Measurements from ENCODE around the gene CDCA3.
A peak's percentile ranks its signal among the peaks of the same experiment; 100 is the strongest.

The CDCA3 gene

DNA sequence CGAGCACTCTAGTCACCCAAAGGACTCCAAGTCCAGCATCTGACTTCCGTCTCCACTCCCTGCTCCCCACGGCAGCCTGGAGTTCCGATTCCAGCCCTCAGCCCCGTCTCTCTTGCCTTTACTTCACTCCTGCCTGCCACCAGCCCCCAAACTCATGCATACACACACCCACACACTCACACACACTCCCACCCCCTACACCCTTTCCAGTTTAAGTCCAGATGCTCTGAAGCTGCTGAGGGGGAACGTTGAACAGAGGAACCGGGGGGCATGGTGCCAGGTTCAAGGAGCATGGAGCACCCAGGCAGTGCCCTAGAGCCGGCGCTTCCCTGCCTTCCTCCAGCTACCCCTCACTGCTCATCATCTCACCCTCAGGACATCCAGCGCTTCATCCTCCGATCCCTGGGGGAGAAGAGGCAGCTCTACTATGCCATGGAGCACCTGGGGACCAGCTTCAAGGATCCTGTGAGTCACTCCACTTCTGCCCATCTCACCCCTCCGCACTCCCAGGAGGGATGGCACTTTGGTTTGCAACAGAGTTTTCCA, 19.6 kb downstream of the CDCA3 start:
- no peak for DNase-seq

DNA sequence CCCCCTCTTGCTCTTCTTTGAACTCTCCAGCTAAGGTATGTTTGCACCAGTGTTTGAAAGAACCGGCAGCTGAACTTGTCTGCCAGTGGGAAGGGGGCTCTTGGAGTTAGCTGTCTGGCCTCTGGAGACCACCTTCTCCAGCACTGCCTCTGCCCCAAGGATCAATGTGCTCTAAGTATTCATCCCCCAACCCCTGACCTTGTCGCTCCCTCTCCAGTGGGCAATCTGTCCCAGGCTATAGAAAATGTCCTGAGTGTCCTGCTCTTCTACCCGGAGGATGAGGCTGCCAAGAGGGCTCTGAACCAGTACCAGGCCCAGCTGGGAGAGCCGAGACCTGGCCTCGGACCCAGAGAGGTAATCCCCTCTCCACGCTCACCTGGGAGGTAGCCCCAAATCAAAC, 20.1 kb downstream of the CDCA3 start:
- no peak for DNase-seq

- DNase-seq, result no peak
Observed at GRCh38 chr12:6830286-6830890, 20.7 kb downstream of the CDCA3 start.

- peak in 1 of 2 experiments; percentile 13 for DNase-seq
Observed at GRCh38 chr12:6829536-6830220, 21.4 kb downstream of the CDCA3 start.

GRCh38 chr12:6828781-6829535, 22.1 kb downstream of the CDCA3 start:
- DNase-seq, result peak in 1 of 2 experiments; percentile 10

- no peak for DNase-seq
Observed at GRCh38 chr12:6827982-6828780, 22.9 kb downstream of the CDCA3 start, which contains the start of gene P3H3. Gene P3H3 (plus strand): TSS chr12:6828407. CDS start chr12:6828441, 34 bp downstream.

- DNase-seq, result peak; percentile 22 to 29
Observed at GRCh38 chr12:6827437-6827911, 23.6 kb downstream of the CDCA3 start.

GRCh38 chr12:6826734-6827436, 24.2 kb downstream of the CDCA3 start:
- no peak for DNase-seq

GRCh38 chr12:6826125-6826733, 24.9 kb downstream of the CDCA3 start:
- DNase-seq, result no peak

- DNase-seq, result peak; percentile 46 to 50
Observed at GRCh38 chr12:6825398-6826124, 25.5 kb downstream of the CDCA3 start.

GRCh38 chr12:6824901-6825381, 26.1 kb downstream of the CDCA3 start:
- no peak for DNase-seq

DNA sequence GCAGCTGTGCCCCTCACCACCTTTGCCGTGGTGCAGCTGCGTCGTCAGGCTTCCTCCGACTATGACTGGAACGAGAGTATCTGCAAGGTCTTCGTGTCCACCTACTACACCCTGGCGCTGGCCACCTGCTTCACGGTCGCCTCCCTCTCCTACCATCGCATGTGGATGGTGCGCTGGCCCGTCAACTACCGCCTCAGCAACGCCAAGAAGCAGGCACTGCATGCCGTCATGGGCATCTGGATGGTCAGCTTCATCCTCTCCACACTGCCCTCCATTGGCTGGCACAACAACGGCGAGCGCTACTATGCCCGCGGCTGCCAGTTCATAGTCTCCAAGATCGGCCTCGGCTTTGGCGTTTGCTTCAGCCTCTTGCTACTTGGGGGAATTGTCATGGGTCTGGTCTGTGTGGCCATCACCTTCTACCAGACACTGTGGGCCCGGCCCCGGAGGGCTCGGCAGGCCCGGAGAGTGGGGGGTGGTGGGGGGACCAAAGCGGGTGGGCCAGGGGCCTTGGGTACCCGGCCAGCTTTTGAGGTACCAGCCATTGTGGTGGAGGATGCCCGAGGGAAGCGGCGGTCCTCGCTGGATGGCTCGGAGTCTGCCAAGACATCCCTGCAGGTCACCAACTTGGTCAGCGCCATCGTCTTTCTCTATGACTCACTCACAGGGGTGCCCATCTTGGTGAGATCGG, 26.9 kb downstream of the CDCA3 start:
- DNase-seq, result no peak

DNA sequence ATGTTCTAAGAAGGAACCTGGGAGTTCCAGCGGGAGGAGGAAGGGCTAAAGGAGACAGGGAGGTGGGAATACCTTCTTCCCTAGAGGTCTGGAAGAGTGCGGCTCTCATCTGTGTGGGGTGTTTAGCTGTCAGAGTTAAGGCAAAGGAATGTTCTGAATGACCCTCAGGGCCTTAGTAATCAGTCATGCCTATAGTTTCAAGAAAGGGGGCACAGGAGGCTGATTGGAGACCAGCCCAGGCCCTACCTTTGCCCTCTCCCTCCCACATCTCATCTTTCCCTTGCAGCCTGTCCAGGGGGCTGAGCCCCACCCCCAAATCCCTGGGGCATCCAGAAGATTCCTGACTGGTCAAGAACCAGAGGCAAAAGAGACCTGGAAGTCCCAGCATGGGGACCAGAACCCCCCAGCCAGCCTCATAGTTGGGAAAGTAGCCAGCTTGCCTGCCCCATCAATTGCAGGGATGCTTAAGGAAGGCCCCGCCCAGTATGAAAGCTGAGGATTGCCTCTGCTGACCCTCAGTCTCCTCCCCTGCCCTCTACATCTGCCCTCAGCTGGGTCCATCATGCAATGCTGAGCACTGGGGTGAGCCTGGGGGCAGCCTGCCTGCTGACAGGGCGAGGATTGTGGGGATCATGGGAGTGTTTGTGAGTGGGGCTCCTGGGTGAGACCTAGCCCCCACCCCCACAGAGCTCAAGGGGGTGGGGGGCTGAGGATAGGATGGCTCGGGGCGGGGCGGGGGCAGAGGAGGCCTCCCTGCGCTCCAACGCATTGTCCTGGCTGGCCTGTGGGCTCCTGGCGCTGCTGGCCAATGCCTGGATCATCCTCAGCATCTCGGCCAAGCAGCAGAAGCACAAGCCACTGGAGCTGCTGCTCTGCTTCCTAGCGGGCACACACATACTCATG, 27.7 kb downstream of the CDCA3 start:
- no peak for DNase-seq

GRCh38 chr12:6822426-6823135, 28.5 kb downstream of the CDCA3 start:
- no peak for DNase-seq

- peak in 1 of 2 experiments; percentile 30 for DNase-seq
Observed at GRCh38 chr12:6821591-6822425, 29.3 kb downstream of the CDCA3 start, which contains the start of gene GPR162. Gene GPR162 (plus strand): TSS chr12:6821821. CDS start chr12:6823899, 2,078 bp downstream.

DNA sequence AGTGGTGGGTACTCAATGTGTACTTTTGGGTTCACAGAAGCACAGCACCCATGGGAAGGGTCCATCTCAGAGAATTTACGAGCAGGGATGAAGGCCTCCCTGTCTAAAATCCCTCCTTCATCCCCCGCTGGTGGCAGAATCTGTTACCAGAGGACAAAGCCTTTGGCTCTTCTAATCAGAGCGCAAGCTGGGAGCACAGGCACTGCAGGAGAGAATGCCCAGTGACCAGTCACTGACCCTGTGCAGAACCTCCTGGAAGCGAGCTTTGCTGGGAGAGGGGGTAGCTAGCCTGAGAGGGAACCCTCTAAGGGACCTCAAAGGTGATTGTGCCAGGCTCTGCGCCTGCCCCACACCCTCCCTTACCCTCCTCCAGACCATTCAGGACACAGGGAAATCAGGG, 30.9 kb downstream of the CDCA3 start:
- DNase-seq, result no peak

Data from Kasumi-1 (cell line).